Measurements from ENCODE around the gene BPIFA2. TPM values are rescaled to one million over a fixed set of nuclear protein-coding genes. Genes with fewer than 3 reads are reported as not detected.

The BPIFA2 gene
- polyA plus RNA-seq, 2 of the 4 experiments (the other 2 are of a cell fraction): 0.16 TPM; not detected in 1

DNA sequence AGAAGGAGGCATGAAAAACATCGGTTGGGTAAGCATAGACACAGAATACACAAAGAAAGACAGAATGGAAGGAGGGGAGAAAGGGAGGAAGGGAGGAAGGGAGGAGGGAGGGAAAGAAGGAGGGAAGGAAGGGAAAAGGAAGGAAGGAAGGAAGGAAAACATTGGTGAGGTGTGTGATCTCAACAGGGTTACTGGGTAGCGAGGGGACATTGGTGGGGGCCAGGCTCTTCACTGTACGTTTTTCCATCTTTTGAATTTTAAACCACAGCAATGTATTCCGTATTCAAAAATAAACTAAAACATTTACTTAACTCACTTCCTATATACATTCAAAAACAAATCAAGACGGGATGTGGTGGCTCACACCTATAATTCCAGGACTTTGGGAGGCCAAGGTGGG lies 20.7 kb upstream of the BPIFA2 start:
- 8% methylated on average over 5 of the region's 5 CpGs for WGBS (ENCODE audit: missing lambda C conversion rate)
- CTCF ChIA-PET: no interaction called here
- POLR2A ChIA-PET: no interaction called here
- TF ChIP-seq MYC (IDR thresholded peaks at IDR 0.05; ENCODE audit: borderline replicate concordance, low read length): no peak
- no peak for TF ChIP-seq HDAC2 (IDR thresholded peaks at IDR 0.05)
- TF ChIP-seq MAFK (IDR thresholded peaks at IDR 0.05; ENCODE audit: partially characterized antibody): no peak
- TF ChIP-seq, protein P1, sequence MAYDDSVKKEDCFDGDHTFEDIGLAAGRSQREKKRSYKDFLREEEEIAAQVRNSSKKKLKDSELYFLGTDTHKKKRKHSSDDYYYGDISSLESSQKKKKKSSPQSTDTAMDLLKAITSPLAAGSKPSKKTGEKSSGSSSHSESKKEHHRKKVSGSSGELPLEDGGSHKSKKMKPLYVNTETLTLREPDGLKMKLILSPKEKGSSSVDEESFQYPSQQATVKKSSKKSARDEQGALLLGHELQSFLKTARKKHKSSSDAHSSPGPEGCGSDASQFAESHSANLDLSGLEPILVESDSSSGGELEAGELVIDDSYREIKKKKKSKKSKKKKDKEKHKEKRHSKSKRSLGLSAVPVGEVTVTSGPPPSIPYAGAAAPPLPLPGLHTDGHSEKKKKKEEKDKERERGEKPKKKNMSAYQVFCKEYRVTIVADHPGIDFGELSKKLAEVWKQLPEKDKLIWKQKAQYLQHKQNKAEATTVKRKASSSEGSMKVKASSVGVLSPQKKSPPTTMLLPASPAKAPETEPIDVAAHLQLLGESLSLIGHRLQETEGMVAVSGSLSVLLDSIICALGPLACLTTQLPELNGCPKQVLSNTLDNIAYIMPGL (CRISPR knock-in tag; IDR thresholded peaks at IDR 0.05; ENCODE audit: borderline replicate concordance): no peak
- no peak for TF ChIP-seq TFCP2L1 (CRISPR knock-in tag; IDR thresholded peaks at IDR 0.05)
- TF ChIP-seq, protein P2, sequence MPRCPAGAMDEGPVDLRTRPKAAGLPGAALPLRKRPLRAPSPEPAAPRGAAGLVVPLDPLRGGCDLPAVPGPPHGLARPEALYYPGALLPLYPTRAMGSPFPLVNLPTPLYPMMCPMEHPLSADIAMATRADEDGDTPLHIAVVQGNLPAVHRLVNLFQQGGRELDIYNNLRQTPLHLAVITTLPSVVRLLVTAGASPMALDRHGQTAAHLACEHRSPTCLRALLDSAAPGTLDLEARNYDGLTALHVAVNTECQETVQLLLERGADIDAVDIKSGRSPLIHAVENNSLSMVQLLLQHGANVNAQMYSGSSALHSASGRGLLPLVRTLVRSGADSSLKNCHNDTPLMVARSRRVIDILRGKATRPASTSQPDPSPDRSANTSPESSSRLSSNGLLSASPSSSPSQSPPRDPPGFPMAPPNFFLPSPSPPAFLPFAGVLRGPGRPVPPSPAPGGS (IDR thresholded peaks at IDR 0.05): no peak
- no peak for TF ChIP-seq ZFP36 (IDR thresholded peaks at IDR 0.05; ENCODE audit: borderline replicate concordance, partially characterized antibody)
- no peak for TF ChIP-seq HOXA7 (CRISPR knock-in tag; IDR thresholded peaks at IDR 0.05)
- TF ChIP-seq HOXB13 (CRISPR knock-in tag; IDR thresholded peaks at IDR 0.05; ENCODE audit: low read depth): no peak
- TF ChIP-seq, protein P3, sequence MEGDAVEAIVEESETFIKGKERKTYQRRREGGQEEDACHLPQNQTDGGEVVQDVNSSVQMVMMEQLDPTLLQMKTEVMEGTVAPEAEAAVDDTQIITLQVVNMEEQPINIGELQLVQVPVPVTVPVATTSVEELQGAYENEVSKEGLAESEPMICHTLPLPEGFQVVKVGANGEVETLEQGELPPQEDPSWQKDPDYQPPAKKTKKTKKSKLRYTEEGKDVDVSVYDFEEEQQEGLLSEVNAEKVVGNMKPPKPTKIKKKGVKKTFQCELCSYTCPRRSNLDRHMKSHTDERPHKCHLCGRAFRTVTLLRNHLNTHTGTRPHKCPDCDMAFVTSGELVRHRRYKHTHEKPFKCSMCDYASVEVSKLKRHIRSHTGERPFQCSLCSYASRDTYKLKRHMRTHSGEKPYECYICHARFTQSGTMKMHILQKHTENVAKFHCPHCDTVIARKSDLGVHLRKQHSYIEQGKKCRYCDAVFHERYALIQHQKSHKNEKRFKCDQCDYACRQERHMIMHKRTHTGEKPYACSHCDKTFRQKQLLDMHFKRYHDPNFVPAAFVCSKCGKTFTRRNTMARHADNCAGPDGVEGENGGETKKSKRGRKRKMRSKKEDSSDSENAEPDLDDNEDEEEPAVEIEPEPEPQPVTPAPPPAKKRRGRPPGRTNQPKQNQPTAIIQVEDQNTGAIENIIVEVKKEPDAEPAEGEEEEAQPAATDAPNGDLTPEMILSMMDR (IDR thresholded peaks at IDR 0.05): no peak
- TF ChIP-seq EHMT2 (IDR thresholded peaks at IDR 0.05; ENCODE audit: low read depth): no peak
- TF ChIP-seq PHF8 (IDR thresholded peaks at IDR 0.05; ENCODE audit: borderline replicate concordance, low read depth): no peak
- no peak for TF ChIP-seq POLR2A (IDR thresholded peaks at IDR 0.05; ENCODE audit: low read length)
- no peak for ATAC-seq
- H3K4me2 ChIP-seq: no peak overlapping the region
- no peak for DNase-seq (ENCODE audit: low read depth in 1 of 2, low spot score in 1 of 2)
- FAIRE-seq: no peak
- H3K4me1 ChIP-seq: no peaks in the 10 kb centered on the region
- no peak overlapping the region for H3K4me3 ChIP-seq
- peaks cover 7% of the 10 kb centered on the region; the same call in 2 of the 3 replicates for H3K9me3 ChIP-seq
- no peak overlapping the region for H3K27ac ChIP-seq

DNA sequence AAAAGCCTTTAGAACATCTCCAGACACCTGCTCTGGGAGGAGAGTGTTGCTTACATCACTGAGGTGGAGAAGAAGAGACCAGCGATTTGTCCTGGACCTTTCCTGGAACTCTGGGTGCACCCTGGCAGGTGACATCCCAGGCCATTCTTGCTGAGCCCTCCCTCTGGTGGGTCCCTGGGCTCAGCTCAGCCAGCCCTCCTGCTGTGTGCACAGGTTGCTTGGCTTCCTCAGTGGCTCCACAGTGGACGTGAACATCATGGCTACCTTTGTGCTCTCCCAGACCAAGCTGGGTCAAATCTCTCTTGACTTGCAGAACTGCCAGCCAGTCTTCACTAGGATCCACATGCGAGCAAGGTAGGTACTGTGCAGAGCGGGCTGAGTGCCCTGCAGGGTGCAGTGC lies 19.9 kb upstream of the BPIFA2 start:
- Histone ChIP-seq H3K4me1 (no peaks in the 10 kb centered on the region), H3K4me2 (no peak overlapping the region), H3K4me3 (no peak overlapping the region), H3K27ac (no peak overlapping the region), H3K9me3 (peaks cover 4% of the 10 kb centered on the region; the same call in 2 of the 3 replicates)
- WGBS (ENCODE audit: missing lambda C conversion rate): 23% methylated on average over 4 of the region's 4 CpGs
- POLR2A ChIA-PET: no interaction called here
- FAIRE-seq (no peak), ATAC-seq (no peak), DNase-seq (ENCODE audit: low read depth in 1 of 2, low spot score in 1 of 2) (no peak)
- no peak for TF ChIP-seq SMC3 (IDR thresholded peaks at IDR 0.05)
- TF ChIP-seq POLR2A (IDR thresholded peaks at IDR 0.05; ENCODE audit: low read length): no peak
- TF ChIP-seq GATA3 (IDR thresholded peaks at IDR 0.05; ENCODE audit: borderline replicate concordance): no peak
- TF ChIP-seq SREBF2 (IDR thresholded peaks at IDR 0.05): no peak
- TF ChIP-seq, protein P4, sequence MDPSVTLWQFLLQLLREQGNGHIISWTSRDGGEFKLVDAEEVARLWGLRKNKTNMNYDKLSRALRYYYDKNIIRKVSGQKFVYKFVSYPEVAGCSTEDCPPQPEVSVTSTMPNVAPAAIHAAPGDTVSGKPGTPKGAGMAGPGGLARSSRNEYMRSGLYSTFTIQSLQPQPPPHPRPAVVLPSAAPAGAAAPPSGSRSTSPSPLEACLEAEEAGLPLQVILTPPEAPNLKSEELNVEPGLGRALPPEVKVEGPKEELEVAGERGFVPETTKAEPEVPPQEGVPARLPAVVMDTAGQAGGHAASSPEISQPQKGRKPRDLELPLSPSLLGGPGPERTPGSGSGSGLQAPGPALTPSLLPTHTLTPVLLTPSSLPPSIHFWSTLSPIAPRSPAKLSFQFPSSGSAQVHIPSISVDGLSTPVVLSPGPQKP (IDR thresholded peaks at IDR 0.05; ENCODE audit: low read depth, low read length): no peak
- no peak for TF ChIP-seq EHMT2 (IDR thresholded peaks at IDR 0.05; ENCODE audit: low read depth)
- TF ChIP-seq, protein P5, sequence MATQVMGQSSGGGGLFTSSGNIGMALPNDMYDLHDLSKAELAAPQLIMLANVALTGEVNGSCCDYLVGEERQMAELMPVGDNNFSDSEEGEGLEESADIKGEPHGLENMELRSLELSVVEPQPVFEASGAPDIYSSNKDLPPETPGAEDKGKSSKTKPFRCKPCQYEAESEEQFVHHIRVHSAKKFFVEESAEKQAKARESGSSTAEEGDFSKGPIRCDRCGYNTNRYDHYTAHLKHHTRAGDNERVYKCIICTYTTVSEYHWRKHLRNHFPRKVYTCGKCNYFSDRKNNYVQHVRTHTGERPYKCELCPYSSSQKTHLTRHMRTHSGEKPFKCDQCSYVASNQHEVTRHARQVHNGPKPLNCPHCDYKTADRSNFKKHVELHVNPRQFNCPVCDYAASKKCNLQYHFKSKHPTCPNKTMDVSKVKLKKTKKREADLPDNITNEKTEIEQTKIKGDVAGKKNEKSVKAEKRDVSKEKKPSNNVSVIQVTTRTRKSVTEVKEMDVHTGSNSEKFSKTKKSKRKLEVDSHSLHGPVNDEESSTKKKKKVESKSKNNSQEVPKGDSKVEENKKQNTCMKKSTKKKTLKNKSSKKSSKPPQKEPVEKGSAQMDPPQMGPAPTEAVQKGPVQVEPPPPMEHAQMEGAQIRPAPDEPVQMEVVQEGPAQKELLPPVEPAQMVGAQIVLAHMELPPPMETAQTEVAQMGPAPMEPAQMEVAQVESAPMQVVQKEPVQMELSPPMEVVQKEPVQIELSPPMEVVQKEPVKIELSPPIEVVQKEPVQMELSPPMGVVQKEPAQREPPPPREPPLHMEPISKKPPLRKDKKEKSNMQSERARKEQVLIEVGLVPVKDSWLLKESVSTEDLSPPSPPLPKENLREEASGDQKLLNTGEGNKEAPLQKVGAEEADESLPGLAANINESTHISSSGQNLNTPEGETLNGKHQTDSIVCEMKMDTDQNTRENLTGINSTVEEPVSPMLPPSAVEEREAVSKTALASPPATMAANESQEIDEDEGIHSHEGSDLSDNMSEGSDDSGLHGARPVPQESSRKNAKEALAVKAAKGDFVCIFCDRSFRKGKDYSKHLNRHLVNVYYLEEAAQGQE (IDR thresholded peaks at IDR 0.05): no peak
- TF ChIP-seq HOXB13 (CRISPR knock-in tag; IDR thresholded peaks at IDR 0.05; ENCODE audit: low read depth): no peak
- TF ChIP-seq HEYL (CRISPR knock-in tag; IDR thresholded peaks at IDR 0.05): no peak
- TF ChIP-seq MAZ (IDR thresholded peaks at IDR 0.05; ENCODE audit: borderline replicate concordance, low read depth, low read length): no peak
- TF ChIP-seq ZNF302 (CRISPR knock-in tag; IDR thresholded peaks at IDR 0.05): no peak
- TF ChIP-seq RARB (CRISPR knock-in tag; IDR thresholded peaks at IDR 0.05): no peak
- TF ChIP-seq NR3C1 (IDR thresholded peaks at IDR 0.05): no peak
- no peak for TF ChIP-seq RCOR1 (IDR thresholded peaks at IDR 0.05; ENCODE audit: low read depth, low read length)
- TF ChIP-seq TP53 (CRISPR knock-in tag; IDR thresholded peaks at IDR 0.05): no peak
- CTCF ChIA-PET: no interaction called here

Data from A549 (cell line).